ENCODE data around the gene DCTN4. TPM values are rescaled to one million over a fixed set of nuclear protein-coding genes. Genes with fewer than 3 reads are reported as not detected.

The DCTN4 gene
- total RNA-seq, 1 experiment from 2014 or later, result 28.3 TPM

DNA sequence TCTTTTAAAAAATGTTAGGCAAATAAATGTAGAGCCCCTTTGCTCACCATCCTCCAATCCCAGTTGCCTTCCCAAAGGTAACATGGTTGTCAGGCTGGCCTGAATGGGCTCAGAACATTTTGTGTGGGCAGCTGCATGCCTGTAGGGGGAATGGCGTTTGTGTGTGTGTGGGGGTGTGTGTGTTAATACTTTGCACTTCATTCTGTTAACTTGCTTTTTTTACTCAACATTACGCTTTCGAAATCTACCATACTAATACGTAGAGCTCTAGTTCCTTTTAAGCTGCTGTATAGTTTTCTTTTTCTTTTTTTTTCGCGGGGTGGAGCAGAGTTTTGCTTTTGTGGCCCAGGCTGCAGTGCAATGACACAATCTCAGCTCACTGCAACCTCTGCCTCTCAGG is 83.7 kb downstream of the DCTN4 start:
- DNase-seq, result no peak
- no peaks in the 10 kb centered on the region for H3K27me3 ChIP-seq (ENCODE audit: control insufficient read depth, insufficient read depth, low read length)

DNA sequence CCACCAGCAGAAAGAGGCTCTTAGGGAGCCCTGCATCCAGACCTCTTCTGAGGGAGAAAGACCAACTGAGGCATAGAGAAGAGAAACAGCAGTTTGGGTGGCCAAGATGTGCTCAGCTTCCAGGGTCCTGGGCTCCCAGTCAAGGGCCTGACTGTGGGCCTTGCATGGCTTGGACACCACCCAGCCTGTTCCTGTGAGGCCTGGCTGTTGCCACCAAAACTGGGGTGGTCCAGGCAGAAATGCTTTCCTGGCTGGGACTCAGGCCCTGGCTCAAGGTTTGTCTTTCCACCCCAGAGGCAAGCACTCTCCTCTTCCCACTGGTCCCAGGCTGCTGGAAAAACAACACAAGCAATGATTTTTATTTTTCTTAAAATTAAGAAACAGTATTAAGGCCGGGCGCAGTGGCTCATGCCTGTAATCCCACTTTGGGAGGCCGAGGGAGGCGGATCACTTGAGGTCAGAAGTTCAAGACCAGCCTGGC is 84.4 kb downstream of the DCTN4 start:
- peaks cover 3% of the 10 kb centered on the region; the same call in 1 of the 2 replicates for H3K36me3 ChIP-seq (replicated peaks; ENCODE audit: control insufficient read depth, insufficient read depth, low read length)
- no peak overlapping the region for H3K4me3 ChIP-seq (ENCODE audit: insufficient read depth, low read depth, low read length)
- H3K27me3 ChIP-seq (ENCODE audit: control insufficient read depth, insufficient read depth, low read length), result no peaks in the 10 kb centered on the region
- DNase-seq, result no peak

More for the DNA sequence above, 83.7 kb downstream of the DCTN4 start:
- H3K36me3 ChIP-seq (replicated peaks; ENCODE audit: control insufficient read depth, insufficient read depth, low read length), result peaks cover 2% of the 10 kb centered on the region; the same call in 1 of the 2 replicates
- H3K4me3 ChIP-seq (ENCODE audit: insufficient read depth, low read depth, low read length), result no peak overlapping the region

- Histone ChIP-seq H3K4me3 (ENCODE audit: insufficient read depth, low read depth, low read length) (peak overlapping the region; percentile 97), H3K36me3 (replicated peaks; ENCODE audit: control insufficient read depth, insufficient read depth, low read length) (peaks cover 3% of the 10 kb centered on the region; the same call in 1 of the 2 replicates), H3K27me3 (ENCODE audit: control insufficient read depth, insufficient read depth, low read length) (no peaks in the 10 kb centered on the region)
- DNase-seq, result no peak
These were observed 85.9 kb downstream of the DCTN4 start for GRCh38 chr5:150672884-150673275.

GRCh38 chr5:150672237-150672883 is 86.5 kb downstream of the DCTN4 start:
- Histone ChIP-seq H3K27me3 (ENCODE audit: control insufficient read depth, insufficient read depth, low read length) (no peaks in the 10 kb centered on the region), H3K4me3 (ENCODE audit: insufficient read depth, low read depth, low read length) (peak overlapping the region; percentile 97)
- DNase-seq, result peak; percentile 90

DNA sequence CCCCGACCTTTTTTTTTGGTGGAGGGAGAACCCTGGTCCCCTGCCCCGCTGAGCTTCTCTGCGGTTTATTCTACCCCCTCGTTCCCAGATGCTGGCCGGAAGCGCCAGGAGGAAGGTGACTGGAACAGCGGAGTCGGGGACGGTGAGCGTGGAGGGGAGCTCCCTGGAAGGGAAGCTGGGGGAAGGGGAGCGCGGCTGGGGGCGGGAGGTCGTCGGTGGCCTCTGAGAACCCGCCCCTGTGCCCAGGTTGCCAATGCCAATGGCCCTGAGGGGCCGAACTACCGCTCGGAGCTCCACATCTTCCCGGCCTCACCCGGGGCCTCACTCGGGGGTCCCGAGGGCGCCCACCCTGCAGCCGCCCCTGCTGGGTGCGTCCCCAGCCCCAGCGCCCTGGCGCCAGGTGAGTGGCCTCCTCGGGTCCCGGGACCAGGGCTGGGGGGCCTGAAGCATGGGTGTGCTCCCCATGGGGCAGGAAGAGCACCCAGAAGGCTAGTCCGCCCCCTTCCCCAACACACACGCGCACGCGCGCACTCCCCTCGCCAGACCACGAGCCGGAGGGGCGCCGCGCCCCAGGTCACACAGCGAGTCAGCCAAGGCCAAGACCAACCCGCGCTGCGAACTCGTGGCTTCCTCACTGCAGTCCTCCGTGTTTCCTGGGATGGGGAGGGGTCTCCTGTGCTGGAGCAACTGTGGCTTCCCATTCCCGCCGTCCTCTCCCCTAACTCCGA is 87.1 kb downstream of the DCTN4 start:
- peaks cover 1% of the 10 kb centered on the region; the same call in 1 of the 2 replicates for H3K36me3 ChIP-seq (replicated peaks; ENCODE audit: control insufficient read depth, insufficient read depth, low read length)
- no peaks in the 10 kb centered on the region for H3K27me3 ChIP-seq (ENCODE audit: control insufficient read depth, insufficient read depth, low read length)
- peak overlapping the region; percentile 97 for H3K4me3 ChIP-seq (ENCODE audit: insufficient read depth, low read depth, low read length)
- DNase-seq, result peak; percentile 88

More at GRCh38 chr5:150672237-150672883, 86.5 kb downstream of the DCTN4 start:
- H3K36me3 ChIP-seq (replicated peaks; ENCODE audit: control insufficient read depth, insufficient read depth, low read length), result peaks cover 3% of the 10 kb centered on the region; the same call in 1 of the 2 replicates

- peaks cover 1% of the 10 kb centered on the region; the same call in 1 of the 2 replicates for H3K36me3 ChIP-seq (replicated peaks; ENCODE audit: control insufficient read depth, insufficient read depth, low read length)
- DNase-seq, result peak; percentile 46
- peak overlapping the region; percentile 97 for H3K4me3 ChIP-seq (ENCODE audit: insufficient read depth, low read depth, low read length)
- H3K27me3 ChIP-seq (ENCODE audit: control insufficient read depth, insufficient read depth, low read length), result no peaks in the 10 kb centered on the region
These were observed 87.9 kb downstream of the DCTN4 start for GRCh38 chr5:150670948-150671310.

- Histone ChIP-seq H3K4me3 (ENCODE audit: insufficient read depth, low read depth, low read length) (peak overlapping the region; percentile 1; the same call in 1 of the 2 replicates), H3K36me3 (replicated peaks; ENCODE audit: control insufficient read depth, insufficient read depth, low read length) (peaks cover 1% of the 10 kb centered on the region; the same call in 1 of the 2 replicates), H3K27me3 (ENCODE audit: control insufficient read depth, insufficient read depth, low read length) (no peaks in the 10 kb centered on the region)
- DNase-seq, result peak; percentile 69
These were observed 88.4 kb downstream of the DCTN4 start for GRCh38 chr5:150670275-150670947.

DNA sequence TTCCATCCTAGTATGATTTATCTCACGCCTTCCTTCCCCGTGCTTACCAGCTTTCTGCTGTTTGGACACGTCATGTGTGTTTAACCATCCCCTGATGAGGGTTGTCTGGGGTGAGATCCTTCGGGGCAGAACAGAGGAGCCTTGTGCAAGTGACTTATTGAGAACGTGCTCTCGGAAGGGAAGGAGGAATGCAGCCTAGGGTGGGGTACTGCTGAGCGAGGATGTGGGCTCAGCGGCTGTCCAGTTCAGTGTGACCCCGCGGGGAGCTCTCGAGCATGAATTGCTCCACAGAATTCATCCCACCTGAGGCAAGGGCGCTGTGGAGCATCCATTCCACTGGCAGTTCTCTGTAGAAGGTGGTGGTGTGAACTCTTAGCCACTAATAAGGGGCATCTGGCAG is 93.8 kb downstream of the DCTN4 start:
- Histone ChIP-seq H3K4me3 (ENCODE audit: insufficient read depth, low read depth, low read length) (no peak overlapping the region), H3K36me3 (replicated peaks; ENCODE audit: control insufficient read depth, insufficient read depth, low read length) (peaks cover under 1% of the 10 kb centered on the region; the same call in 1 of the 2 replicates), H3K27me3 (ENCODE audit: control insufficient read depth, insufficient read depth, low read length) (no peaks in the 10 kb centered on the region)
- peak; percentile 33 for DNase-seq

GRCh38 chr5:150663936-150664335 is 94.9 kb downstream of the DCTN4 start:
- no peaks in the 10 kb centered on the region for H3K27me3 ChIP-seq (ENCODE audit: control insufficient read depth, insufficient read depth, low read length)
- H3K36me3 ChIP-seq (replicated peaks; ENCODE audit: control insufficient read depth, insufficient read depth, low read length), result no peaks in the 10 kb centered on the region
- no peak overlapping the region for H3K4me3 ChIP-seq (ENCODE audit: insufficient read depth, low read depth, low read length)
- DNase-seq, result no peak

GRCh38 chr5:150662731-150663516 is 95.9 kb downstream of the DCTN4 start:
- H3K36me3 ChIP-seq (replicated peaks; ENCODE audit: control insufficient read depth, insufficient read depth, low read length), result no peaks in the 10 kb centered on the region
- H3K4me3 ChIP-seq (ENCODE audit: insufficient read depth, low read depth, low read length), result no peak overlapping the region
- peak; percentile 50 for DNase-seq
- H3K27me3 ChIP-seq (ENCODE audit: control insufficient read depth, insufficient read depth, low read length), result no peaks in the 10 kb centered on the region

- H3K36me3 ChIP-seq (replicated peaks; ENCODE audit: control insufficient read depth, insufficient read depth, low read length), result no peaks in the 10 kb centered on the region
- peaks cover 4% of the 10 kb centered on the region for H3K27me3 ChIP-seq (ENCODE audit: control insufficient read depth, insufficient read depth, low read length)
- peak; percentile 13 for DNase-seq
- no peak overlapping the region for H3K4me3 ChIP-seq (ENCODE audit: insufficient read depth, low read depth, low read length)
These were observed 96.8 kb downstream of the DCTN4 start for GRCh38 chr5:150661821-150662596.

GRCh38 chr5:150661086-150661485 is 97.7 kb downstream of the DCTN4 start, which contains the start of gene MYOZ3:
Gene MYOZ3, plus strand, starts transcription at chr5:150661251. Its CDS starts 1,691 bp downstream, at chr5:150662942.
- H3K27me3 ChIP-seq (ENCODE audit: control insufficient read depth, insufficient read depth, low read length), result peaks cover 4% of the 10 kb centered on the region
- no peaks in the 10 kb centered on the region for H3K36me3 ChIP-seq (replicated peaks; ENCODE audit: control insufficient read depth, insufficient read depth, low read length)
- DNase-seq, result peak; percentile 40

GRCh38 chr5:150660108-150660831 is 98.5 kb downstream of the DCTN4 start:
- Histone ChIP-seq H3K36me3 (replicated peaks; ENCODE audit: control insufficient read depth, insufficient read depth, low read length) (no peaks in the 10 kb centered on the region), H3K4me3 (ENCODE audit: insufficient read depth, low read depth, low read length) (no peak overlapping the region), H3K27me3 (ENCODE audit: control insufficient read depth, insufficient read depth, low read length) (peaks cover 4% of the 10 kb centered on the region)
- peak; percentile 59 for DNase-seq

More at GRCh38 chr5:150661086-150661485, 97.7 kb downstream of the DCTN4 start, which contains the start of gene MYOZ3:
- H3K4me3 ChIP-seq (ENCODE audit: insufficient read depth, low read depth, low read length), result no peak within 1 kb of the TSS
